Fibroblast of lung (primary cell): Measurements from ENCODE around the gene TMEM26.

Experiments used
- CTCF ChIP-seq, 2 donors: IDR thresholded peaks in 1 of 2; conservative IDR thresholded peaks in 1 of 2; 1 replicate in 1 of 2; 2 replicates in 1 of 2; pipeline ENCODE4 v1.5.1; 2011 to 2012; ENCODE audit warnings: low read length in 2 of 2, control low read depth in 1 of 2, inconsistent platforms in 1 of 2, low read depth in 1 of 2, mild to moderate bottlenecking in 1 of 2
- EZH2 ChIP-seq: IDR thresholded peaks from 2 replicates; pipeline ENCODE4 v1.5.1; 2012; ENCODE audit warnings: low read length, control low read depth, mild to moderate bottlenecking; ENCODE audit errors: missing control alignments

- TF ChIP-seq CTCF (conservative IDR thresholded peaks at IDR 0.05 in 1 of 2, IDR thresholded peaks at IDR 0.05 in 1 of 2; ENCODE audit: low read depth in 1 of 2, low read length in 2 of 2) (no peak), EZH2 (no peak)
Measured at GRCh38 chr10:61455656-61456055, 2.5 kb upstream of the TMEM26 start.
